ENCODE data around the gene MAP3K1.

- TF ChIP-seq, protein P1, sequence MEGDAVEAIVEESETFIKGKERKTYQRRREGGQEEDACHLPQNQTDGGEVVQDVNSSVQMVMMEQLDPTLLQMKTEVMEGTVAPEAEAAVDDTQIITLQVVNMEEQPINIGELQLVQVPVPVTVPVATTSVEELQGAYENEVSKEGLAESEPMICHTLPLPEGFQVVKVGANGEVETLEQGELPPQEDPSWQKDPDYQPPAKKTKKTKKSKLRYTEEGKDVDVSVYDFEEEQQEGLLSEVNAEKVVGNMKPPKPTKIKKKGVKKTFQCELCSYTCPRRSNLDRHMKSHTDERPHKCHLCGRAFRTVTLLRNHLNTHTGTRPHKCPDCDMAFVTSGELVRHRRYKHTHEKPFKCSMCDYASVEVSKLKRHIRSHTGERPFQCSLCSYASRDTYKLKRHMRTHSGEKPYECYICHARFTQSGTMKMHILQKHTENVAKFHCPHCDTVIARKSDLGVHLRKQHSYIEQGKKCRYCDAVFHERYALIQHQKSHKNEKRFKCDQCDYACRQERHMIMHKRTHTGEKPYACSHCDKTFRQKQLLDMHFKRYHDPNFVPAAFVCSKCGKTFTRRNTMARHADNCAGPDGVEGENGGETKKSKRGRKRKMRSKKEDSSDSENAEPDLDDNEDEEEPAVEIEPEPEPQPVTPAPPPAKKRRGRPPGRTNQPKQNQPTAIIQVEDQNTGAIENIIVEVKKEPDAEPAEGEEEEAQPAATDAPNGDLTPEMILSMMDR (IDR thresholded peaks at IDR 0.05), result peak in 4 of 7 experiments; percentile 10 to 34 (median 22)
- TF ChIP-seq POLR2A (IDR thresholded peaks at IDR 0.05), result no peak
These were observed 3.2 kb downstream of the MAP3K1 start for GRCh38 chr5:56818450-56819037.
